GM18511 (cell line): ENCODE results near the gene MC4R.

Experiments
- ATAC-seq: cut with Tn5 transposase; IDR thresholded peaks from one replicate; pipeline ENCODE4 v1.9.1; 2021; ENCODE audit warnings: mild to moderate bottlenecking, moderate library complexity; ENCODE audit not compliant: unreplicated experiment

The MC4R gene

DNA sequence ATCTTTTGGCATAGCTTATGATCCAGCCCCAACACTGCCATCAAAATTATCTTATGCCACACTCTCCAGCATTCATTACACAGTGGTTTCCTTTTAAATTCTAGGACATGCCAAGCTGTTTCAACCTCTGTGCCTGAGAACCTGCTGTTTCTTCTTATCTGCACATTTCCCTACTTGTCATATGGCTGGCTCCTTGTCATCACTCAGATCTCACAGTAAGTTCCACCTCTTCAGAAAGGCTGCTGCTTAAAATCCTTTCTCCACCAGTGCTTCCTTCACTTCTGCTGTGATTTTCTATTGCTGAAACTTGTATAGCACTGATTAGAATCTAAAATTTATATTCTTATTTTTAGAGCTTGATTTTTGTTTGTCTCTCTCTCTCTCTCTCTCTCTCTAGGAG lies 43.4 kb downstream of the MC4R start:
- ATAC-seq = no peak

DNA sequence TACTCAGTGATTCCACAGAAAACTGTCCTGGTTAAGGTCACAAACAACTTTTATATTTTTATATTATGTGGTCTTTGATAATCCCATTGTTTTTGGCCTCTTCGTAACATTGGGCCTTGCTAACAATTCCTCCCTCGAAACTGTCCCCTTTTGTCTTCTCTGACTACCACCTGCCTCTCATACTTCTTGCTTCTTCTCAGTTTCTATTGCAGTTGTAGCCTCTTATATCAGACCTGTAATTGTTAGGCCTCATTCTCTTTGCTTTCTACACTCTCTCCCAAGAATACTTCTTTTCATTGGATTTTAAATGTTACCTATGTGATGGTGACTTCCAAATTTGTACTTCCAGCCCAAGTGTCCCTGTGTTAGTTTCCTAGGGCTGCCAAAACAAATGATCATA lies 44.7 kb downstream of the MC4R start:
- no peak for ATAC-seq

DNA sequence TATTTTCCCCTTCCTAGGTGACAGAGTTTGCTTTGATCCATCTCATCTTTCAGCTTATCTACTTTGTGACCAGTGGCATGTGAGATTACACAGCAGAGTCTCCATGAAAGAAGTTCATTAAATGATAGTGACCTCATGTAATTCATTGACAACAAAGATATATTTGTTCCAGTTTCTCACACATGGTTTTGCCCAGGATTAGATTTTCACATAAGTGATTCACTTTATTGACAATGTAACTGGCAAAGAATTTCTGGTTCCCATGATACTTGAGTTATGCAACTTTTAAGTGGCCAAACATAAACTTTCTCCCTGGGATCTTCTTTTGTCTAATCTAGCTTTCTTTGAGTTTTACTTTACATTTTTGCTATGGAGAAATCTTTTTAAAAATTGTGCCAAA lies 50.0 kb downstream of the MC4R start:
- no peak for ATAC-seq
